ENCODE results near the gene CDC42BPA.

GRCh38 chr1:226989085-226989920, 329.0 kb downstream of the CDC42BPA start:
- TF ChIP-seq EZH2 (IDR thresholded peaks at IDR 0.05; ENCODE audit: insufficient read depth, poor library complexity, severe bottlenecking) (no peak), EZH2phosphoT487 (IDR thresholded peaks at IDR 0.05; ENCODE audit: insufficient read depth, low read depth) (no peak)

Measured in GM23248 (cell line).